ENCODE results near the gene MEGF11. TPM values are rescaled to one million over a fixed set of nuclear protein-coding genes. Genes with fewer than 3 reads are reported as not detected.

MEGF11 gene
- total RNA-seq, 4 donors from 2014 or later = 0.97 to 10.6 (median 4.0) TPM

DNA sequence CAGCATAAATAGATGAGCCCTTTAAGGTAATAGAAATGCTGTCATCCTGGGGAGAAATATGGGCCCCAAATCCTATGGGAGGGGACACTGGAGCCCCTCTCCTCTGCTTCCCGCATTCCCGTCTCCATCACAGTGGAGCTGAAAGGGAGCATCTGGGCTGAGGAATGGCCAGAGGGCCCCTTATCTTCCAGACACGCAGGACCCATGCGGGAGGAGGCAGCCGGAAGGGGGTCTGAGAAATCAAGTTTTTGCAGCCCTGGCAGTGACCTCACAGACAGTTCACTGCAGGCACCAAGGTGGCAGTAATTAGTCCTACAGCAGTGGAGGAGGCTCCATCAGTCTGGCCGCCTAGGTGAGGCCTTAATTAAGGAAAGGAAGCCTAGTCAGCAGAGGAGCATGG is 304.1 kb downstream of the MEGF11 start:
- no peak overlapping the region for H3K4me3 ChIP-seq (ENCODE audit: low read depth, poor library complexity, severe bottlenecking)
- no peak for TF ChIP-seq CTCF (IDR thresholded peaks at IDR 0.05)
- TF ChIP-seq POLR2A (IDR thresholded peaks at IDR 0.05) = no peak
- 52 to 58% methylated on average over 6 of the region's 6 CpGs for WGBS, 2 donors
- intact Hi-C loops (cut with DNase I; ENCODE audit: low total_unique reads) = no loop called here
- DNase-seq (ENCODE audit: low spot score in 2 of 2) = no peak

- 89 to 92% methylated on average over 6 of the region's 6 CpGs for WGBS, 2 donors
Observed at GRCh38 chr15:65949011-65949410, 304.5 kb downstream of the MEGF11 start.

DNA sequence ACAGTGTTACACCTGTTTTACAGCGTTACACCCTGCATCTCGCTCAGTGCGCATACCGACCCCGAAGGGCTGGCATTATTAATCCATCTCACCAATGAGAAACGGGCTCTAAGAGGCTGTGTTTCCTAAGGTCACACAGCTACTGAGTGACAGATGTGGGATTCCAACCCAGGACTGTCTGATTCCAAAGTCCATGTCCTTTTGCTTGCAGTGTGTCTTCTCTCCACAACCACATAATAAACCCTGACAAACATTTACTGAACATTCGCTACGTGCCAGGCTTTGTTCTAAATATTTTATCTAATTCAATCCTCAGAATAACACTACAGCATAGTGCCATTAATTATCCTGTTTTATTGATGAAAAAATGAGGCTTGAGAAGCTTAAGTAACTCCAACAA is 305.2 kb downstream of the MEGF11 start:
- no peak overlapping the region for H3K4me3 ChIP-seq (ENCODE audit: low read depth, poor library complexity, severe bottlenecking)
- TF ChIP-seq POLR2A (IDR thresholded peaks at IDR 0.05) (no peak), CTCF (IDR thresholded peaks at IDR 0.05) (no peak)
- DNase-seq (ENCODE audit: low spot score in 2 of 2) = no peak
- WGBS, 2 donors = 78 to 84% methylated on average over 8 of the region's 8 CpGs
- intact Hi-C loops (cut with DNase I; ENCODE audit: low total_unique reads) = no loop called here

More at GRCh38 chr15:65949011-65949410, 304.5 kb downstream of the MEGF11 start:
- DNase-seq (ENCODE audit: low spot score in 2 of 2) = no peak
- no peak overlapping the region for H3K4me3 ChIP-seq (ENCODE audit: low read depth, poor library complexity, severe bottlenecking)
- intact Hi-C loops (cut with DNase I; ENCODE audit: low total_unique reads) = no loop called here
- TF ChIP-seq POLR2A (IDR thresholded peaks at IDR 0.05) = no peak
- TF ChIP-seq CTCF (IDR thresholded peaks at IDR 0.05) = no peak

GRCh38 chr15:65947041-65947440 is 306.5 kb downstream of the MEGF11 start:
- WGBS, 2 donors = 74 to 87% methylated on average over 3 of the region's 3 CpGs
- no peak for DNase-seq (ENCODE audit: low spot score in 2 of 2)
- TF ChIP-seq POLR2A (IDR thresholded peaks at IDR 0.05) (no peak), CTCF (IDR thresholded peaks at IDR 0.05) (no peak)
- intact Hi-C loops (cut with DNase I; ENCODE audit: low total_unique reads) = no loop called here
- H3K4me3 ChIP-seq (ENCODE audit: low read depth, poor library complexity, severe bottlenecking) = no peak overlapping the region

- intact Hi-C loops (cut with DNase I; ENCODE audit: low total_unique reads) = no loop called here
- 77 to 88% methylated on average over 6 of the region's 6 CpGs for WGBS, 2 donors
- TF ChIP-seq CTCF (IDR thresholded peaks at IDR 0.05) (no peak), POLR2A (IDR thresholded peaks at IDR 0.05) (no peak)
- no peak for DNase-seq (ENCODE audit: low spot score in 2 of 2)
- H3K4me3 ChIP-seq (ENCODE audit: low read depth, poor library complexity, severe bottlenecking) = no peak overlapping the region
Observed at GRCh38 chr15:65945616-65946015, 307.9 kb downstream of the MEGF11 start.

- no peak overlapping the region for H3K4me3 ChIP-seq (ENCODE audit: low read depth, poor library complexity, severe bottlenecking)
- TF ChIP-seq CTCF (IDR thresholded peaks at IDR 0.05) (no peak), POLR2A (IDR thresholded peaks at IDR 0.05) (no peak)
- intact Hi-C loops (cut with DNase I; ENCODE audit: low total_unique reads) = no loop called here
- WGBS, 2 donors = 86 to 88% methylated on average over 3 of the region's 3 CpGs
- DNase-seq (ENCODE audit: low spot score in 2 of 2) = no peak
Observed at GRCh38 chr15:65944404-65944803, 309.1 kb downstream of the MEGF11 start.
